SK-N-SH treated with all-trans-retinoic acid at 6 μM for 48 hours (cell line): ENCODE data around the gene NUP35.

ENCODE experiments used
- ATAC-seq: fragments of 200-7000 bp; cut with Tn5 transposase; 3 replicates; pipeline ENCODE4 v1.9.1; 2020; ENCODE audit warnings: mild to moderate bottlenecking, moderate library complexity
- ARNTL ChIP-seq: fragments of 450-650 bp; formaldehyde crosslinking; IDR thresholded peaks from 2 replicates; pipeline ENCODE4 v1.5.0; 2020; ENCODE audit warnings: low read depth, mild to moderate bottlenecking, moderate library complexity, borderline replicate concordance
- BACH2 ChIP-seq: fragments of 250-450 bp; sonication (Bioruptor Pico); IDR thresholded peaks from 2 replicates; pipeline ENCODE4 v1.9.0; 2021; ENCODE audit warnings: mild to moderate bottlenecking, borderline replicate concordance
- ESRRG ChIP-seq: fragments of 250-450 bp; sonication (Bioruptor Pico); IDR thresholded peaks from 2 replicates; pipeline ENCODE4 v1.6.1; 2021; ENCODE audit warnings: mild to moderate bottlenecking
- GLIS3 ChIP-seq: fragments of 250-450 bp; sonication (Bioruptor Pico); IDR thresholded peaks from 2 replicates; pipeline ENCODE4 v1.5.0; 2020; ENCODE audit warnings: mild to moderate bottlenecking, moderate library complexity
- OSR1 ChIP-seq: fragments of 250-450 bp; sonication (Bioruptor Pico); IDR thresholded peaks from 2 replicates; pipeline ENCODE4 v1.8.0; 2022; ENCODE audit warnings: moderate library complexity, mild to moderate bottlenecking, inconsistent platforms
- POU6F1 ChIP-seq: fragments of 250-450 bp; sonication (Bioruptor Pico); IDR thresholded peaks from 2 replicates; pipeline ENCODE4 v1.8.0; 2021; ENCODE audit warnings: low read depth, mild to moderate bottlenecking, moderate library complexity, borderline replicate concordance
- PPARA ChIP-seq: fragments of 250-450 bp; sonication (Bioruptor Pico); IDR thresholded peaks from 2 replicates; pipeline ENCODE4 v1.5.0; 2020; ENCODE audit warnings: mild to moderate bottlenecking, borderline replicate concordance
- TCF4 ChIP-seq: fragments of 250-450 bp; sonication (Bioruptor Pico); IDR thresholded peaks from 2 replicates; pipeline ENCODE4 v1.8.0; 2021; ENCODE audit warnings: mild to moderate bottlenecking, moderate library complexity, borderline replicate concordance
- TOX ChIP-seq: fragments of 250-450 bp; sonication (Bioruptor Pico); IDR thresholded peaks from 2 replicates; pipeline ENCODE4 v1.8.0; 2021; ENCODE audit warnings: mild to moderate bottlenecking, moderate library complexity, borderline replicate concordance
- TSHZ2 ChIP-seq: fragments of 250-450 bp; sonication (Bioruptor Pico); IDR thresholded peaks from 2 replicates; pipeline ENCODE4 v1.5.0; 2020; ENCODE audit warnings: mild to moderate bottlenecking, moderate library complexity
- ZC3H10 ChIP-seq: fragments of 250-450 bp; sonication (Bioruptor Pico); IDR thresholded peaks from 2 replicates; pipeline ENCODE4 v1.5.1; 2021; ENCODE audit warnings: mild to moderate bottlenecking, moderate library complexity
- ZFP3 ChIP-seq: fragments of 250-450 bp; sonication (Bioruptor Pico); IDR thresholded peaks from 2 replicates; pipeline ENCODE4 v1.5.0; 2020; ENCODE audit warnings: mild to moderate bottlenecking, moderate library complexity
- ZNF565 ChIP-seq: fragments of 450-650 bp; formaldehyde crosslinking; conservative IDR thresholded peaks from 2 replicates; pipeline ENCODE4 v1.5.0; 2020; ENCODE audit warnings: low read depth, mild to moderate bottlenecking, moderate library complexity
- ZNF70 ChIP-seq: fragments of 450-650 bp; formaldehyde crosslinking; IDR thresholded peaks from 2 replicates; pipeline ENCODE4 v1.5.0; 2020; ENCODE audit warnings: mild to moderate bottlenecking, moderate library complexity
- ZNF8 ChIP-seq: fragments of 450-650 bp; formaldehyde crosslinking; IDR thresholded peaks from 2 replicates; pipeline ENCODE4 v1.5.0; 2020; ENCODE audit warnings: mild to moderate bottlenecking, moderate library complexity
- TF ChIP-seq, protein P1 (sequence below): fragments of 250-450 bp; sonication (Bioruptor Pico); IDR thresholded peaks from 2 replicates; pipeline ENCODE4 v1.5.1; 2021; ENCODE audit warnings: mild to moderate bottlenecking, moderate library complexity
- TF ChIP-seq, protein P2 (sequence below): fragments of 250-450 bp; sonication (Bioruptor Pico); IDR thresholded peaks from 2 replicates; pipeline ENCODE4 v1.5.1; 2020; ENCODE audit warnings: low read depth, mild to moderate bottlenecking, moderate library complexity

NUP35 gene

GRCh38 chr2:183078163-183078463 lies 46.1 kb upstream of the NUP35 start (continued):
- TF ChIP-seq ZNF8 (CRISPR knock-in tag) = no peak

- TF ChIP-seq ZNF8 (CRISPR knock-in tag) (no peak), ZFP3 (CRISPR knock-in tag) (no peak), TCF4 (CRISPR knock-in tag) (no peak), ARNTL (no peak), BACH2 (no peak), GLIS3 (CRISPR knock-in tag) (no peak), TSHZ2 (CRISPR knock-in tag) (no peak), ZNF70 (CRISPR knock-in tag) (no peak), ZNF565 (no peak), POU6F1 (no peak), TOX (CRISPR knock-in tag) (no peak)
- TF ChIP-seq, protein P1, sequence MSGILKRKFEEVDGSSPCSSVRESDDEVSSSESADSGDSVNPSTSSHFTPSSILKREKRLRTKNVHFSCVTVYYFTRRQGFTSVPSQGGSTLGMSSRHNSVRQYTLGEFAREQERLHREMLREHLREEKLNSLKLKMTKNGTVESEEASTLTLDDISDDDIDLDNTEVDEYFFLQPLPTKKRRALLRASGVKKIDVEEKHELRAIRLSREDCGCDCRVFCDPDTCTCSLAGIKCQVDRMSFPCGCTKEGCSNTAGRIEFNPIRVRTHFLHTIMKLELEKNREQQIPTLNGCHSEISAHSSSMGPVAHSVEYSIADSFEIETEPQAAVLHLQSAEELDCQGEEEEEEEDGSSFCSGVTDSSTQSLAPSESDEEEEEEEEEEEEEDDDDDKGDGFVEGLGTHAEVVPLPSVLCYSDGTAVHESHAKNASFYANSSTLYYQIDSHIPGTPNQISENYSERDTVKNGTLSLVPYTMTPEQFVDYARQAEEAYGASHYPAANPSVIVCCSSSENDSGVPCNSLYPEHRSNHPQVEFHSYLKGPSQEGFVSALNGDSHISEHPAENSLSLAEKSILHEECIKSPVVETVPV = no peak
- peak; percentile 96 for ATAC-seq
These were observed 45.6 kb upstream of the NUP35 start, which contains the start of gene DUSP19 for GRCh38 chr2:183078464-183079138. Gene DUSP19 (plus strand): TSS chr2:183078747. CDS start chr2:183078934, 187 bp downstream.

- no peak for TF ChIP-seq ZFP3 (CRISPR knock-in tag)
- ATAC-seq = peak; percentile 69
These were observed 45.0 kb upstream of the NUP35 start for GRCh38 chr2:183079139-183079775.

DNA sequence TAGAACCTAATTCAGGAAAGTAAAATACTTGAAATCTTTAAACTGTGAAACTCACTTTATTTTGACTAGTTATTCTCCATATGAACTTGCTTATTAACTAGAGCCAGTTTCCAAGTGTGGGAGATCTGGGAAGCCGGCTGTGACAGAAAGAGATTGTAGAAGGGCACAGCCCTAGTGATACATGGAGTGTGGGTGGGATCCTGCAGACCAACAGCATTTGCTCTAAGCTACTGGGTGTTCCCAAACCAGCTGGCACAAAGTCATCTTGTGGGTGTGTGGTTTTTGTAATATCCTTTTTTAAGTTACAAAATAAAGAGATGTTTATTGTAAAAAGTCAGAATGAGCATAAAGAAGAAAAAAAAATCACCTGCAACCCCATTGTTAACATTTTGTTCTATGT lies 42.3 kb upstream of the NUP35 start:
- no peak for ATAC-seq
- TF ChIP-seq ZNF70 (CRISPR knock-in tag) (no peak), ESRRG (CRISPR knock-in tag) (no peak), ZC3H10 (CRISPR knock-in tag) (no peak), POU6F1 (no peak), GLIS3 (CRISPR knock-in tag) (no peak), OSR1 (CRISPR knock-in tag) (no peak), ZFP3 (CRISPR knock-in tag) (no peak), PPARA (CRISPR knock-in tag) (no peak)
- TF ChIP-seq, protein P1 = no peak
- TF ChIP-seq, protein P2, sequence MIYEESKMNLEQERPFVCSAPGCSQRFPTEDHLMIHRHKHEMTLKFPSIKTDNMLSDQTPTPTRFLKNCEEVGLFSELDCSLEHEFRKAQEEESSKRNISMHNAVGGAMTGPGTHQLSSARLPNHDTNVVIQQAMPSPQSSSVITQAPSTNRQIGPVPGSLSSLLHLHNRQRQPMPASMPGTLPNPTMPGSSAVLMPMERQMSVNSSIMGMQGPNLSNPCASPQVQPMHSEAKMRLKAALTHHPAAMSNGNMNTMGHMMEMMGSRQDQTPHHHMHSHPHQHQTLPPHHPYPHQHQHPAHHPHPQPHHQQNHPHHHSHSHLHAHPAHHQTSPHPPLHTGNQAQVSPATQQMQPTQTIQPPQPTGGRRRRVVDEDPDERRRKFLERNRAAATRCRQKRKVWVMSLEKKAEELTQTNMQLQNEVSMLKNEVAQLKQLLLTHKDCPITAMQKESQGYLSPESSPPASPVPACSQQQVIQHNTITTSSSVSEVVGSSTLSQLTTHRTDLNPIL (CRISPR knock-in tag) = no peak
